GM19099 (cell line): ENCODE data around the gene MACROD2.

Source experiments
- POLR2A ChIP-seq: IDR thresholded peaks from 3 replicates; pipeline ENCODE4 v1.6.1; 2011; ENCODE audit warnings: low read depth; ENCODE audit not compliant: insufficient read length; ENCODE audit errors: extremely low read depth

Gene MACROD2

GRCh38 chr20:15005300-15005986 is 1010.1 kb downstream of the MACROD2 start:
- no peak for TF ChIP-seq POLR2A

GRCh38 chr20:15011631-15012030 is 1016.3 kb downstream of the MACROD2 start:
- TF ChIP-seq POLR2A: no peak

DNA sequence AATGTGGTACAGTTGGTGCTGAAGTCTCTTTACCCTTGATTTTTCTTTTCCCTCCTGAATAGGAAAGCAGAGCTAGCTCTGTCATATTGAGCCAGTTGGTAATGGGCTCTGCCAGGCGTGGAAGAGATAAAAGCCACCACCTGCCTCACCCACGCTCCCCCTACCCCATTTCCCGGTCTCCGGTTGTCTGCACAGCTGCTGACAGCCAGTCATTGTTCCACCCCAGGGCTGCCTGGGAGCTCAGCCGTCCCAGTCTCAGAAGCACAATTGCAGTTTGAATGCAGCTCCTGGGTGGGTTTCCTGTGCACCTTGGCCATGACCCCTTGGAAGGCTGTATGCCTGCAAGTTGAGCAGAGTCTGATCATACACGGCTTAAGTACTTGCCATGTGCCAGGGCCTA is 1017.2 kb downstream of the MACROD2 start:
- TF ChIP-seq POLR2A: no peak

DNA sequence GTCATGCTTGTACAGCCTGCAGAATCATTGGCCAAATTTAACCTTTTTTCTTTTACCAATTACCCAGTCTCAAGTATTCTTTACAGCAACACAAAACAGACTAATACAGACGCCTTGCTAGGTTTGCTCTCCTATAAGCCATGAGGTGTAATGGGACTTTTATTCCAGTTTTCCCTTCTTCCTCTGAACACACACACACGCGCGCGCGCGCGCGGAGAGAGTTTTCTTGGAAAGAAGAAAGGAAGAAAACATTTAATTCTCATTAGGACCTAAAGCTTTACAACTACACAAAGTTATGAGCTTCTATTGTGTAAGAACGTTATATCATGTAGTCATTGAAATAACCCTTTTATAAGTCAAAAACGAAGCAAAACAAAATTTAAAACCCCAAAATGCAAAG is 1023.6 kb downstream of the MACROD2 start:
- TF ChIP-seq POLR2A: no peak

DNA sequence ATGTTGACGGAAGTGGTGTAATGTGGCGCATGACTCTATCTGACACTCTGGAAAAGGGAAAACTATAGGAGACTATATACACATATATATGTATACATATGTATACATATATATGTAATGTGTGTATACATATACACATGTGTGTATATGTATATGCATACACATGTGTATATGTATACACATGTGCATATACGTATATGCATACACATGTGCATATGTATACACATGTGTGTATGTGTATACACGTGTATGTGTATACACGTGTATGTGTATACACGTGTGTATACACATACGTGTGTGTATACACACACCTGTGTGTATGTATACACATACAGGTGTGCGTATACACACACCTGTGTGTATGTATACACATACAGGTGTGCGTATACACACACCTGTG is 1025.5 kb downstream of the MACROD2 start:
- no peak for TF ChIP-seq POLR2A

DNA sequence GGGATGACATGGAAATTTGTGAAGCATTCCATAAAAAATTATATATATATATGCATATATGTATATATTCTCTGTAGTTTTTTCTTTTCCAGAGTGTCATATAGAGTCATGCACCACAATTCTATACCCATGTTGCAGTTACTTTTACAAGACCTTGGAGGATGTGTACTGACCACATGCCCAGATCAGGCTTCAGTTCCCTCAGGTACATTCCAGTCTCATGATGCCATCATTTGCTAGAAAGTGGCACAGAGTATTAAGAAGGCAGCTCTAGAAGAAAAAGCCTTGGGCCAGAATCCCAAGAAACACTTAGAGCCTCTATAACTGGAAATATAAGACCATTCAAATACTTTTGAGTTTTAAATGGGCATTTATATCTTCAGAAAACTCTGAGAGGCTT is 1027.6 kb downstream of the MACROD2 start:
- no peak for TF ChIP-seq POLR2A

DNA sequence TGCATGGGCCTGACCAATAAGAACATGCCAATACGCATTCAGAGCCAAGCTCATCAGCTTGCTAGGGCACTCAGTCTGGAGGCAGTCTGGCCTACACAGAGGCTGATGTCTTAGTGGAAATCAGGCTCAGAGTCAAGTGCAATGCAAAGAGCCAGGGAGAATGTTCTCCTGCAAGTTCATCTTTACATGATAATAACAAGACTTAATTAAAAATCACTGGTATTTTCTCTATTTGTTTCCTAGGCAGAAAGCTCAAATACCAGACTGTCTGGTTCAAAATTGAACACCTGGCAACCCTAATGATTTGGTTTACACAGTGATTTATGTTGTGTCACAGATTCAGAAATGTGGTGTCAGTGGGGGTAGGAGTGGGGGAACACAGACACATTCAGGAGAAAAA is 1031.4 kb downstream of the MACROD2 start:
- TF ChIP-seq POLR2A: no peak

- no peak for TF ChIP-seq POLR2A
These were observed 1035.5 kb downstream of the MACROD2 start for GRCh38 chr20:15030826-15031225.

GRCh38 chr20:15031546-15032351 is 1036.4 kb downstream of the MACROD2 start:
- no peak for TF ChIP-seq POLR2A

DNA sequence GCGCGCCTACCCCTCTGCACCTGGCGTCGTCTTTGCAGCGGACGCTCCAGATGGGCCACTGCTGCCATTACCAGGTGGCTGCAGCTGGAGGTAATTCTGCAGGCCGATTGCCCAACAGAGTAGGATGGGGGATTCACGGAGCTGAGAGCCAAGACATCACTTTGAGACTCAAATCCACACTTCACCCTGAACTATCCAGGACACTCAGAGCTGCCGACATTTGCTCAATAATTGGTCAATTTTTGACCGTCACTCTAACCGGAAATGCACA is 1037.0 kb downstream of the MACROD2 start:
- no peak for TF ChIP-seq POLR2A

- no peak for TF ChIP-seq POLR2A
These were observed 1038.0 kb downstream of the MACROD2 start for GRCh38 chr20:15033269-15033668.

GRCh38 chr20:15033891-15034290 is 1038.6 kb downstream of the MACROD2 start:
- TF ChIP-seq POLR2A: no peak

GRCh38 chr20:15036948-15037347 is 1041.6 kb downstream of the MACROD2 start:
- no peak for TF ChIP-seq POLR2A

DNA sequence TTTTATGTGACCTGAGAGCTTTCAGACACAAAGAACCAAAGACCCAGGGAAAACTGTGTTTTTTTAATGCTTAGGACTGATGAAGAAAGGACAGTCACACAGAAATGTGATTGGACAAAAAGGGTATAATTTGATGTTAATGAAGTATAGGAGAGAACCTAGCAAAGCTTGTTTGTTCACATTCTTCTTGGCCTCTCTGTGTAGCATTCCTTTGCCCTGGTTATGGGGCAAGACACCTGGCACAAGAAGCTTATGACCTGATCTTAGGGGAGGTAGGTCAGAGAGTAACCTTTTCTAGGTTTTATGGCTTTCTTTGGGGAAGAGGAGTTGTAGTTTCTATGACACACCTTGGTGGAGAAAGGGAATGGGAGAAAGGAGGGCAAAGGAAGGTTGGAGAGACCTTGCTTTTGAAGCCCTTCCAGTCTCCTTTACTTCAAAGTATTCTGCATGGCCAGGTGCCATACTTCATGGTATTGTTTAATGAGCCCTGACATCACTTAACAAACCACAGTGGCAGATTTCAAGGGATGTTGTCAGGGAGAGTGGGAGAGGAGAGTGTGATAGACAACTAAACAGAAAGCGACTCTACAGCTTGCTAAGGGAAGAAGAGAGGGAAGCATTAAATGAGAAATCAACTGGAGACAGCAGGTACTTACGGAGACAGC is 1043.9 kb downstream of the MACROD2 start:
- no peak for TF ChIP-seq POLR2A

- no peak for TF ChIP-seq POLR2A
These were observed 1047.4 kb downstream of the MACROD2 start for GRCh38 chr20:15042723-15043122.

DNA sequence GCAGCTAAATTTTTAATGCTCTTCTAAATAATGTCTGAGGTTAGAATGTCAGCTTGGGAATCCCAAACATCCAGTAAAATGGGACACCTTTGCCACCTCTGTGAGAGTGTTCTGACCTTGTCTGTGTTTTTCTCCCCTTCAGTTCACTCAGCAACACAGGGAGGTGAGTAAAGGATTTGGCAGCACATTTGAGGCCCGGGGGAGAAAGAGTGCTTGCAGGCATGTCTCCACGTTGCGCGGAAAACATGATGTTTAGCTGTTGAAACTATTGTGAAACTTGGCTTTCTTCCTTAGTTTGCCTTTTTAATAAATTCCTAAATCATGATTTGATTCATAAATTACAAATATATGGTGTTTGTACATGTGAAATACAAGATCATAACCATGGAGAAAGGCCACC is 1049.9 kb downstream of the MACROD2 start:
- no peak for TF ChIP-seq POLR2A
